Hepatic stellate cell (primary cell): ENCODE measurements around the gene ALG5.

Source experiments
- DNase-seq: peaks from one replicate; pipeline ENCODE4 v3.0.0; 2011; ENCODE audit warnings: low spot score

Gene ALG5

GRCh38 chr13:36915896-36916640 lies 83.1 kb downstream of the ALG5 start:
- no peak for DNase-seq

- no peak for DNase-seq
These were observed 84.0 kb downstream of the ALG5 start for GRCh38 chr13:36915106-36915505.

- no peak for DNase-seq
These were observed 84.5 kb downstream of the ALG5 start for GRCh38 chr13:36914648-36915047.

GRCh38 chr13:36913463-36913862 lies 85.7 kb downstream of the ALG5 start:
- no peak for DNase-seq

- DNase-seq, result no peak
These were observed 86.2 kb downstream of the ALG5 start for GRCh38 chr13:36912973-36913372.

GRCh38 chr13:36912369-36912768 lies 86.8 kb downstream of the ALG5 start:
- no peak for DNase-seq

GRCh38 chr13:36910545-36910944 lies 88.6 kb downstream of the ALG5 start:
- DNase-seq, result no peak

GRCh38 chr13:36907821-36908220 lies 91.3 kb downstream of the ALG5 start:
- DNase-seq, result no peak

- no peak for DNase-seq
These were observed 91.9 kb downstream of the ALG5 start for GRCh38 chr13:36907266-36907665.

GRCh38 chr13:36905944-36906343 lies 93.2 kb downstream of the ALG5 start:
- DNase-seq, result no peak

- no peak for DNase-seq
These were observed 95.1 kb downstream of the ALG5 start for GRCh38 chr13:36903925-36904595.
